K562 (cell line): Measurements from ENCODE around the gene LY6G6D. TPM values are rescaled to one million over a fixed set of nuclear protein-coding genes. Genes with fewer than 3 reads are reported as not detected.

Source experiments
- ATF4 ChIP-seq: fragments of 450-650 bp; formaldehyde crosslinking; IDR thresholded peaks from 2 replicates; pipeline ENCODE4 v1.4.0; 2022; ENCODE audit warnings: mild to moderate bottlenecking, moderate library complexity
- CLOCK ChIP-seq: fragments of 250-450 bp; sonication (Bioruptor Pico); IDR thresholded peaks from 2 replicates; pipeline ENCODE4 v1.4.0; 2020; ENCODE audit warnings: mild to moderate bottlenecking, moderate library complexity, borderline replicate concordance
- DMBX1 ChIP-seq: fragments of 250-450 bp; sonication (Bioruptor Pico); IDR thresholded peaks from 2 replicates; pipeline ENCODE4 v1.8.0; 2022; ENCODE audit warnings: inconsistent platforms, mild to moderate bottlenecking, moderate library complexity, borderline replicate concordance
- E2F6 ChIP-seq, 2 experiments: IDR thresholded peaks; 2 replicates each; pipeline ENCODE4 v1.6.1; 2011; ENCODE audit warnings: borderline replicate concordance in 1 of 2, control low read depth in 1 of 2, low read depth in 1 of 2, low read length in 1 of 2, mild to moderate bottlenecking in 1 of 2, mixed read lengths in 1 of 2, moderate library complexity in 1 of 2; ENCODE audit not compliant: insufficient read depth in 1 of 2, insufficient read length in 1 of 2, poor library complexity in 1 of 2, severe bottlenecking in 1 of 2; ENCODE audit errors: extremely low read depth in 1 of 2
- RCOR1 ChIP-seq, 2 experiments: IDR thresholded peaks; 2 replicates each; pipeline ENCODE4 v1.6.1; 2012; ENCODE audit warnings: low read depth in 2 of 2, low read length in 2 of 2, borderline replicate concordance in 1 of 2, improper control_type of control experiment in 1 of 2
- RNF219 ChIP-seq: fragments of 250-450 bp; sonication (Bioruptor Pico); IDR thresholded peaks from 2 replicates; pipeline ENCODE4 v1.5.0; 2022; ENCODE audit warnings: mild to moderate bottlenecking
- ZBED1 ChIP-seq: IDR thresholded peaks from 2 replicates; pipeline ENCODE4 v1.6.1; 2014
- ZBTB8A ChIP-seq: fragments of 450-650 bp; IDR thresholded peaks from 2 replicates; pipeline ENCODE4 v1.6.1; 2018; ENCODE audit warnings: mild to moderate bottlenecking, moderate library complexity; ENCODE audit not compliant: partially characterized antibody
- ZNF134 ChIP-seq: fragments of 250-450 bp; sonication (Bioruptor Pico); conservative IDR thresholded peaks from 2 replicates; pipeline ENCODE4 v1.4.0; 2020
- ZNF146 ChIP-seq: IDR thresholded peaks from one replicate; pipeline ENCODE4 v1.6.1; 2018; ENCODE audit warnings: missing compliant biosample characterization; ENCODE audit not compliant: unreplicated experiment
- ZNF445 ChIP-seq: fragments of 250-450 bp; sonication (Bioruptor Pico); IDR thresholded peaks from 2 replicates; pipeline ENCODE4 v1.4.0; 2020; ENCODE audit warnings: low read depth, mild to moderate bottlenecking, moderate library complexity
- ZNF592 ChIP-seq: fragments of 450-650 bp; IDR thresholded peaks from 2 replicates; pipeline ENCODE4 v1.6.1; 2017; ENCODE audit warnings: antibody characterized with exemption, mild to moderate bottlenecking
- ZNF644 ChIP-seq: fragments of 200-800 bp; sonication (Bioruptor generic); IDR thresholded peaks from 2 replicates; pipeline ENCODE4 v1.6.1; 2016; ENCODE audit warnings: low read depth, missing genetic modification characterization, missing compliant biosample characterization
- polyA plus RNA-seq, 8 experiments: library from polyadenylated mRNA; depleted of rRNA in 4 of 8; stranded (reverse) in 5 of 8; unstranded in 3 of 8; fragments of >200 nt; fragmentation: Nextera tagmentation in 2 of 8; fragmentation: Illumina TruSeq in 1 of 8; extraction: Ambion mirVana in 2 of 8; extraction: Trizol in 1 of 8; gene quantifications; 2 replicates each; pipeline versions ENCODE4 v1.2.1 to v1.2.3, GENCODE V29; 2011 to 2014; ENCODE audit warnings: inconsistent platforms in 1 of 8, missing spikeins in 1 of 8
- total RNA-seq, 7 experiments: library from RNA; depleted of rRNA in 6 of 7; stranded (reverse); fragments of >200 nt in 6 of 7; fragmentation: Illumina TruSeq in 2 of 7; extraction: Trizol in 2 of 7; gene quantifications; 2 replicates each; pipeline versions ENCODE4 v1.2.1 to v1.2.3, GENCODE V29; 2011 to 2021; ENCODE audit warnings: low replicate concordance in 1 of 7

The LY6G6D gene
- total and polyA plus RNA-seq, 9 of the 15 experiments (the other 6 are each of a cell fraction or from before 2014, with no cell fraction given) = 0.30 to 0.38 TPM; not detected in 7

GRCh38 chr6:31734247-31734820 lies 19.2 kb downstream of the LY6G6D start (continued):
- TF ChIP-seq ATF4 (CRISPR knock-in tag) (no peak), ZNF592 (no peak), E2F6 (IDR thresholded peaks at IDR 0.05; ENCODE audit: borderline replicate concordance in 1 of 2, extremely low read depth in 1 of 2, insufficient read depth in 1 of 2, insufficient read length in 1 of 2, low read depth in 1 of 2, low read length in 1 of 2, poor library complexity in 1 of 2, severe bottlenecking in 1 of 2) (peak in 1 of 2 experiments; percentile 8), CLOCK (CRISPR knock-in tag) (no peak), RCOR1 (IDR thresholded peaks at IDR 0.05; ENCODE audit: borderline replicate concordance in 1 of 2, low read depth in 2 of 2, low read length in 2 of 2) (no peak), ZBTB8A (no peak), RNF219 (no peak), ZNF644 (tag) (no peak), DMBX1 (CRISPR knock-in tag) (peak; percentile 66), ZNF134 (CRISPR knock-in tag) (no peak), ZNF146 (no peak), ZBED1 (no peak), ZNF445 (no peak)
